Fibroblast of gingiva (primary cell): ENCODE results near the gene RNF215.

ENCODE experiments used
- DNase-seq: peaks from one replicate; pipeline ENCODE4 v3.0.0-alpha.2; 2011; ENCODE audit warnings: low read depth

The RNF215 gene

GRCh38 chr22:30386960-30387827 lies at the start of gene RNF215:
Gene RNF215 (minus strand): TSS chr22:30387411. CDS start chr22:30387313, 98 bp downstream.
- peak; percentile 62 for DNase-seq

- no peak for DNase-seq
Observed at GRCh38 chr22:30436196-30436595, 49.0 kb upstream of the RNF215 start.

- no peak for DNase-seq
Observed at GRCh38 chr22:30435674-30436126, 48.5 kb upstream of the RNF215 start.

GRCh38 chr22:30434843-30435242 lies 47.6 kb upstream of the RNF215 start:
- no peak for DNase-seq

DNA sequence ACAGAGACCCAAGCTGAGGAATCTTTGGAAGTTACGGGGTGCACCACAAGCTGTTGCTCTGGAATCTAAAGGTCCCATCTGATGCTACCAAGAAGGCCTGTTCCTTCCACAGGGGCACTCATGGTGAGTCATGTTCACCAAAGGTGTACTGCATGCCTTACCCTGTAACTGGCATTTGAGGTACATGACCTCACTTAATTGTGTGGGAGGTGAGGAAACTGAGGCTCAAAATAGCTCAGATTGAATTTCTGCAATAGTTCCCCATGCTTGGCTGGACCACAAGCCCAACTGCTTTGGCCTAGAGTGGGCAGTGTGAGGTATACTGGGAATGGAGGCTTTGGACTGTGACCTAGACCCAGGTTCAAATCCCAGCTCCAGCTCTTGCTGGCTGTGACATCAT lies 46.6 kb upstream of the RNF215 start:
- DNase-seq = no peak

DNA sequence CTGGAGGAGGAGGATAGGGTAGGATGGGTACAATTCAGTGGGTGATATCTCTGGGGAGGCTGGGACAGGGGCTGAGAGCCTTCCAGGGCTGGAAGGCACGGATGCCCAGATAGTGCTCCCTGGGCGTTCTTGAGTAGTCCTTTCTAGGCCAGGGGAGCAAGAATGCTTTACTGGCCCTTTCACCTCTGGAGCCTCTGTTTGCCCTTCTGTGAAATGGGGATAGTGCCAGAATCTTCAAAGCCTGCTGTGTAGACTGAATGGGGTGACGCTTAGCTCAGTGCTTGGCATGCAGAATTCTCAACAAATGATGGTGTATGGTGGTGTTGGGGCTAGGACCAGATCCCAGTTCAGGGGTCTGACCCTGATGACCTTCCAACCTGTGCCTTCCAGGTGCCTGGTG lies 46.0 kb upstream of the RNF215 start:
- DNase-seq = no peak

DNA sequence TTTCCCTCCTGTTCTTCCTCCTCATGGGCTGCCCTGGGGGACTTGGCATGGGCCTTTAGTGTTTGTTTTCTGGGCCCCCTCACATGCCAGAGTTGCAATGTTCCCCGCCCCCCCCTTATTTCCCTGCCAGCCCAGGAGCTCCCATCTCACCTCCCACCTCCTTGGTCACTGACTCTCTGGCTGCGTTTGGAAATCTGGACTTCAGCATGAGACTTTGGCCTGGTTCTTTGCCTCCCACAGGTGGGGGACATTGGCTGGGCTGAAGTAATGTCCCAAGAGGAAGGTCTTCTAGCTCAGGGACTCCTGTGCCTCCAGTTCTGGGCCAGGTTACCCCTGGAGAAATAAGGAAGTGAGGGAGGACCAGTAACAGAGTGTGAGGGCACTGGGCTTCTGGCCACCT lies 45.3 kb upstream of the RNF215 start:
- no peak for DNase-seq

- DNase-seq = no peak
Observed at GRCh38 chr22:30432096-30432495, 44.9 kb upstream of the RNF215 start.

- DNase-seq = no peak
Observed at GRCh38 chr22:30430933-30431332, 43.7 kb upstream of the RNF215 start.

GRCh38 chr22:30429887-30430286 lies 42.7 kb upstream of the RNF215 start:
- no peak for DNase-seq

DNA sequence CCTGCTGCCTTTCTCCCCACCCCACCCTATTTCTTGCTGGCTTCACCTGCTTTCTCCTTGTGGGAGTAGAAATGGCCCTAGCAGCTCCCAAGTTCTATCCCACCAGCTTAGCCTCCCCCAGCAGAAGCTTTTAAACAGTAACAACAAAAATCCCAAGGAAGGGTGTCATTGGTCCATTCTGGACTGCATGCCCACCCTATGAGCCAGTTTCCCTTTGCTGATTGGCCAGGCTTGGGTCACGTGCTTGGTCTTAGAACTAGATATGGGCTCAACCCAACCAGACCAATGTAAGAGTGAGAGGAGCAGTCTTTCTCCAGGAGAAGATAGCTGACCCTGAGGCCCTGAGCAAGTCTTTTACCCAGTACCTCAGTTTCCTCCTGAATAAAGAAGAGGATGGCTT lies 40.7 kb upstream of the RNF215 start:
- DNase-seq = no peak

GRCh38 chr22:30426388-30427353 lies 39.5 kb upstream of the RNF215 start:
- DNase-seq = peak; percentile 75

- peak; percentile 51 for DNase-seq
Observed at GRCh38 chr22:30425616-30426387, 38.6 kb upstream of the RNF215 start, which contains the start of gene MTFP1. Gene MTFP1 (plus strand): TSS chr22:30425768. CDS start chr22:30425880, 112 bp downstream.

- DNase-seq = no peak
Observed at GRCh38 chr22:30425327-30425615, 38.1 kb upstream of the RNF215 start.

GRCh38 chr22:30424534-30425326 lies 37.5 kb upstream of the RNF215 start:
- DNase-seq = peak; percentile 28

- DNase-seq = peak; percentile 100
Observed at GRCh38 chr22:30423959-30424533, 36.8 kb upstream of the RNF215 start.

DNA sequence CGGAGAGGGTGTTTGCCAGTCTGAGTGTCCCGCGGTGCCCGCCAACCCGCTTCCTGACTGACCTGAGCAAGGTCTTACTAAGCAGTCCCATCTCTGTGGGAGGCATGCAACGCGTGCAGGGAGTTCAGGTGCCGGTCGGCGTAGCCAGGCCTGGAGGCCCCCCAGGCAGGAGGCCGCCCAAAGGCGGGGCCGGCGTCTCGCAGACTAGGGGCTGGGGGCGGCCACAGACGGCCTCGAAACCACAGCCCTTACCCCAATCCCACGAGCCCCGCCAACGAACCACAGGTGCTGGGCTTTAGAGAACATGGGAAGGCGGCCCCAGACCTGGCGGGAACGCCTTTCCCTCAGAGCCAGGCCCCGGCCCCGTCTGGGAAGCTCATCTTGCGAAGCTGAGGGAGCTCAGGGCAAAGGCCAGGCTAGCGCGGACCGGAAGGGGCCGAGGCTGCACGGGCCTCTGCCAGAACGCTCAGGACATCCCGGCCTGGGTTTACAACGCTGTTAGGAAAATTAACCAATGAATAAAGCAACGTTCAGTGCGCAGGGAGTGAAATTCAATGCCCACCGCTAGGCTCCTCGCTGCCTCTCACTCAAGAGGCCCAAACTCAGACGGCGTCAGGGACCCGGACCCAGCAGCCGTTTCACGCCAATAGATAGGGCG lies 36.2 kb upstream of the RNF215 start:
- DNase-seq = no peak

DNA sequence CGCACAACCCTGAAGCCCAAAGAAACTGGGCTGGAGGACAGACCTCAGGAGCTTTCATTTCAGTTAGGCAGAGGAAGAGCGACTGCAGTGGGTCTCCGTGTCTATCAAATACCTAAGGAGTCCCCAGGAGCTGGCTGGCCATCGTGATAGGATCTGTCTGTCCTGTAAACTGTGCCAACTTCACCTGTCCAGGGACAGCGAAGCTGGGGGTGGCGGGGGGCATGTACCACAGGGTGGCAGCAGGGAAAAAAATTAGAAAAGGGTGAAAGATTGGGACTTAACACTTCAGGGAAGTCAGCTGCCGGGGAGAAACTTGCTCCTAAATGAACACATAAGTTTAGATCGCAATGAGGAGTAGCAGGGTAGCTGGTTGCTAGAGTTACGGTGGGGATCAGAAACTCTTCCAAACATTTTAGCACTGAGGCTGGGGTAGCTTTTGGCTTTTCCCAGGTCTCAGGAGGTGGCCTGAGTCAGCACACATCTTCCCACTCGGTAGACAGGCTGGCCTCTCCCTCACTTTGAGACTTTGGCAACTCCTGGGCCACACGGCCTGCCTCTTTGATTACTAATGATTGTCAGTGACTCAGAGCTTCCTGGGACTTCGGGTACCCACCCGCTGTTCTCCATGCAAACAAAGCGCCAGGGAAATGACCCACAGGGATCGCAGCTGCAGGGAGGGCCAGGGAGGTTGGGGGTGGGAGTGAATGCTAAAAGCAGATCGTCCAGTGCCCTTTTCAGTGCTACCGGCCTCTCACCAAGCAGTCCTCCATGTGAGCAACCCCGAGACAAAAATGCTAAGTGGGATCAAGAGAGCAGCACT lies 35.5 kb upstream of the RNF215 start:
- peak; percentile 90 for DNase-seq
